Astrocyte of the cerebellum (primary cell): ENCODE measurements around the gene PRICKLE1.

ENCODE experiments used
- DNase-seq: peaks from one replicate; pipeline ENCODE4 v3.0.0-alpha.2; 2011; ENCODE audit warnings: low read depth
- H3K4me3 ChIP-seq: 2 replicates; pipeline ENCODE4 v1.5.1; 2011; ENCODE audit warnings: mild to moderate bottlenecking, low read depth, low read length, moderate library complexity
- CTCF ChIP-seq: IDR thresholded peaks from 2 replicates; pipeline ENCODE4 v1.5.1; 2012; ENCODE audit warnings: low read length, low read depth, moderate library complexity, mild to moderate bottlenecking; ENCODE audit errors: missing control alignments
- in situ Hi-C: cut with HindIII; loops from 2 replicates; pipeline ENCODE4 v1.10.0; 2017; ENCODE audit warnings: low sequenced_read_pairs

Gene PRICKLE1

DNA sequence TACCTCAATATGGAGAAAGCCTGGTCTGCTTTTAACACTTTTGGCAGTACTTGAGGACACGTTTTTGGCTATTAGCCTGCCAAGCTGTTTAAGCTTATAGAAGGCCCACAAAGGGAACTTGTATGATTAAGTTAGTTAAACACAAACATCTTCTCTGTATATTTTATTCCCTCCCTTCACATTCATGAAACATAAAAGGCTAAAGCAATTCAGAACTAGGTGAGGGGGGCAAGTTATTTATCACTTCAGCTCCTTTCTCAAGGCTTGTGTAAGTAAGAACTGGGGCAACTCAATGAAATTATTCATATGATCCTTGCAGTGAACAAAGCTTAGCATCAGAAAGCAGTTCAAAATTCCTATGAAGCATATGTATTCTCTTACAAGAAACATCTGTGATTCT, 7.5 kb downstream of the PRICKLE1 start:
- H3K4me3 ChIP-seq, result no peak overlapping the region
- no peak for DNase-seq
- no peak for TF ChIP-seq CTCF
- in situ Hi-C loops, result no loop called here

GRCh38 chr12:42576374-42576773, 13.2 kb downstream of the PRICKLE1 start:
- TF ChIP-seq CTCF, result no peak
- H3K4me3 ChIP-seq, result no peak overlapping the region
- in situ Hi-C loops, result no loop called here
- no peak for DNase-seq

DNA sequence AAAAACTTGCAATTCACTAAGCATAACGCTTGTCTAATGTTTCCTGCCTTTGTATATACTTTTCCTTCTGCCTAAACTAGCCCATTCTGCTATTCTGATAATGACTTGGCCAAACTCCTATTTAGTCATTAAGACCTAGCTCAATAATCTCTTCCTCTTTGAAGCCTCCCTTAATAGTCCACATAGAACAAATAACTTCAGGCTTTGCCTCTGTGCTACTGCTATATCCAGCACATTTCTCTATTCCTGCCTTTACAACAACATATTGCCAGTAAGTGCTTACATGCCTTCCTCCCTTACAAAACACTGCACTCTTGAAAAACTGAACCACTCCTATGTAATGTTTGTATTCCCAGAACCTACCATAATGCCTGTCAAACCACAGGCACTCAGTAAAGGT, 13.8 kb downstream of the PRICKLE1 start:
- DNase-seq, result no peak
- H3K4me3 ChIP-seq, result no peak overlapping the region
- in situ Hi-C loops, result no loop called here
- TF ChIP-seq CTCF, result no peak

GRCh38 chr12:42574851-42575266, 14.7 kb downstream of the PRICKLE1 start:
- no peak for TF ChIP-seq CTCF
- DNase-seq, result no peak
- H3K4me3 ChIP-seq, result no peak overlapping the region
- in situ Hi-C loops, result no loop called here

- DNase-seq, result no peak
- no peak for TF ChIP-seq CTCF
- no peak overlapping the region for H3K4me3 ChIP-seq
- in situ Hi-C loops, result no loop called here
These were observed 18.1 kb downstream of the PRICKLE1 start for GRCh38 chr12:42571327-42572009.

DNA sequence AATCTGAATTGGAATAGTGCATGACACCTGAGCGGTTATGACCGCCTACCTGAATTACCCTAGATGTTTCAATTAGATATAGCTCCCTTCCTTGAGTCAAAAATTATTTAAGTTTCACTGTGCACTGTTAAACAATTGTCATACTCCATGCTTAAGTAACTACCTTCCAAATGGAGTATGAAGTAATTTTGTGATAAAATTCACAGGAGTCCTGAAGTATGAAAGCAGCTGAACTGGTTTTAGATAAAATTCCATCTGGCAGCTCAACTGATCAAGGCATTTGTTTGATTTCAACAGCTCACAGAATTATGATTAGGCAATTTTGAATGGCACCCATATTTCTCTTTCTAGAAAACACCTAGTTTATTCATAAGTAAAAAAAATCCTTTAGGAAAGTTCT, 19.5 kb downstream of the PRICKLE1 start:
- in situ Hi-C loops, result no loop called here
- no peak overlapping the region for H3K4me3 ChIP-seq
- no peak for DNase-seq
- TF ChIP-seq CTCF, result no peak
